CD4-positive, alpha-beta T cell treated with Interferon alpha-2 for 1 hour (primary cell): Measurements from ENCODE around the gene DMP1.
A peak's percentile ranks its signal among the peaks of the same experiment; 100 is the strongest.

ENCODE experiments used
- DNase-seq, 2 donors: peaks; one replicate each; pipeline ENCODE4 v3.0.0-alpha.2; 2020 to 2022

Gene DMP1

GRCh38 chr4:87649980-87650379, at the start of gene DMP1:
TSS of gene DMP1 (plus strand) at chr4:87650280. CDS start at chr4:87656493, 6,213 bp downstream.
- DNase-seq: no peak

GRCh38 chr4:87601361-87601760, 48.7 kb upstream of the DMP1 start:
- no peak for DNase-seq

- no peak for DNase-seq
These were observed 41.9 kb upstream of the DMP1 start, which contains the start of gene DSPP for GRCh38 chr4:87608229-87608628. TSS of gene DSPP (plus strand) at chr4:87608529. CDS start at chr4:87610909, 2,380 bp downstream.

GRCh38 chr4:87614292-87614890, 35.7 kb upstream of the DMP1 start:
- no peak for DNase-seq

GRCh38 chr4:87616268-87616667, 33.8 kb upstream of the DMP1 start:
- DNase-seq: no peak

GRCh38 chr4:87620086-87620485, 30.0 kb upstream of the DMP1 start:
- no peak for DNase-seq

- no peak for DNase-seq
These were observed 29.6 kb upstream of the DMP1 start for GRCh38 chr4:87620491-87620890.

- no peak for DNase-seq
These were observed 27.8 kb upstream of the DMP1 start for GRCh38 chr4:87622303-87622702.

- no peak for DNase-seq
These were observed 25.4 kb upstream of the DMP1 start for GRCh38 chr4:87624698-87625097.

GRCh38 chr4:87631668-87632067, 18.4 kb upstream of the DMP1 start:
- no peak for DNase-seq

- no peak for DNase-seq
These were observed 17.6 kb upstream of the DMP1 start for GRCh38 chr4:87632469-87632868.

- no peak for DNase-seq
These were observed 16.8 kb upstream of the DMP1 start for GRCh38 chr4:87633243-87633642.

- no peak for DNase-seq
These were observed 5.8 kb upstream of the DMP1 start for GRCh38 chr4:87644286-87644685.

- DNase-seq: no peak
These were observed 858 bp downstream of the DMP1 start for GRCh38 chr4:87650938-87651337.

GRCh38 chr4:87651941-87652340, 1.9 kb downstream of the DMP1 start:
- no peak for DNase-seq

GRCh38 chr4:87654487-87655044, 4.5 kb downstream of the DMP1 start:
- DNase-seq: no peak

- DNase-seq: no peak
These were observed 7.4 kb downstream of the DMP1 start for GRCh38 chr4:87657525-87657924.

GRCh38 chr4:87659247-87659931, 9.3 kb downstream of the DMP1 start:
- DNase-seq: no peak

GRCh38 chr4:87662871-87663270, 12.8 kb downstream of the DMP1 start:
- no peak for DNase-seq

GRCh38 chr4:87669373-87669772, 19.3 kb downstream of the DMP1 start:
- no peak for DNase-seq

GRCh38 chr4:87677731-87678130, 27.7 kb downstream of the DMP1 start:
- DNase-seq: no peak

- DNase-seq: peak; percentile 13 to 26
These were observed 29.5 kb downstream of the DMP1 start for GRCh38 chr4:87679449-87680169.

- DNase-seq: no peak
These were observed 30.2 kb downstream of the DMP1 start for GRCh38 chr4:87680271-87680670.

GRCh38 chr4:87688316-87688715, 38.2 kb downstream of the DMP1 start:
- DNase-seq: no peak
